H1 (cell line): Measurements from ENCODE around the gene ALDH7A1. TPM values are rescaled to one million over a fixed set of nuclear protein-coding genes. Genes with fewer than 3 reads are reported as not detected.

ENCODE experiments used
- CTCF ChIA-PET: fragments of 300-600 bp; sonication (Branson Sonifier 250); formaldehyde crosslinking; loops from one replicate; lab custom pipeline; 2021; ENCODE audit not compliant: partially characterized antibody; lab: Charles Lee
- POLR2A ChIA-PET: fragments of 300-600 bp; sonication (Branson Sonifier 250); formaldehyde crosslinking; loops from one replicate; lab custom pipeline; 2021; ENCODE audit warnings: inconsistent platforms; ENCODE audit not compliant: partially characterized antibody; lab: Charles Lee
- DNase-seq, 2 experiments: peaks; one replicate each; pipeline versions ENCODE4 v3.0.0 to v3.0.0-alpha.2; 2010 to 2022; ENCODE audit warnings: low spot score in 2 of 2, low read depth in 1 of 2, mixed read lengths in 1 of 2
- FAIRE-seq: peaks from 2 replicates; lab custom pipeline; 2011; peaks lifted over from hg19 to GRCh38; lab: Jason Lieb, UNC
- H2AFZ ChIP-seq: 2 replicates; pipeline ENCODE4 v1.8.1; 2012; ENCODE audit warnings: low read length, inconsistent platforms
- H2AK5ac ChIP-seq: 2 replicates; pipeline ENCODE4 v1.6.1; 2013; ENCODE audit warnings: low read depth, low read length
- H2BK120ac ChIP-seq: replicated peaks from 2 replicates; pipeline ENCODE3; 2013; ENCODE audit warnings: low read depth, low read length, inconsistent platforms
- H2BK12ac ChIP-seq: 2 replicates; pipeline ENCODE4 v1.6.1; 2013; ENCODE audit warnings: low read depth, low read length
- H2BK15ac ChIP-seq: 2 replicates; pipeline ENCODE4 v1.6.1; 2013; ENCODE audit warnings: low read length
- H2BK20ac ChIP-seq: 2 replicates; pipeline ENCODE4 v1.6.1; 2013; ENCODE audit warnings: low read length
- H2BK5ac ChIP-seq: 2 replicates; pipeline ENCODE4 v1.6.1; 2013; ENCODE audit warnings: low read depth, low read length
- H3K14ac ChIP-seq: 2 replicates; pipeline ENCODE4 v1.6.1; 2013; ENCODE audit warnings: inconsistent platforms; ENCODE audit not compliant: insufficient read length
- H3K18ac ChIP-seq: 2 replicates; pipeline ENCODE4 v1.6.1; 2013; ENCODE audit warnings: low read length; ENCODE audit errors: extremely low read depth
- H3K23ac ChIP-seq: 2 replicates; pipeline ENCODE4 v1.6.1; 2013; ENCODE audit warnings: inconsistent platforms; ENCODE audit not compliant: insufficient read length
- H3K23me2 ChIP-seq: 2 replicates; pipeline ENCODE4 v1.6.1; 2013; ENCODE audit warnings: low read depth, low read length
- H3K27ac ChIP-seq: 2 replicates; pipeline ENCODE4 v1.6.1; 2011; ENCODE audit warnings: low read depth, low read length, inconsistent platforms
- H3K27me3 ChIP-seq, 4 experiments: replicated peaks in 1 of 4; 1 replicate in 1 of 4; 2 replicates in 3 of 4; pipeline versions ENCODE4 v1.6.1 to v1.8.1; 2011 to 2013; ENCODE audit warnings: low read length in 3 of 4, mild to moderate bottlenecking in 3 of 4, inconsistent platforms in 2 of 4, mixed read lengths in 2 of 4, moderate library complexity in 1 of 4; ENCODE audit not compliant: control insufficient read depth in 3 of 4, insufficient read depth in 3 of 4; ENCODE audit errors: extremely low read depth in 1 of 4
- H3K36me3 ChIP-seq, 4 experiments: 2 replicates each; pipeline versions ENCODE4 v1.6.1 to v1.8.1; 2011 to 2013; ENCODE audit warnings: mild to moderate bottlenecking in 4 of 4, low read length in 3 of 4, moderate library complexity in 2 of 4, control low read depth in 1 of 4, inconsistent platforms in 1 of 4; ENCODE audit not compliant: insufficient read depth in 4 of 4, control insufficient read depth in 2 of 4
- H3K4ac ChIP-seq: replicated peaks from 2 replicates; pipeline ENCODE3; 2013; ENCODE audit warnings: low read length, low read depth, mixed read lengths, inconsistent platforms; ENCODE audit not compliant: insufficient read length
- H3K4me1 ChIP-seq, 4 experiments: replicated peaks in 1 of 4; 1 replicate in 1 of 4; 2 replicates in 3 of 4; pipeline versions ENCODE4 v1.6.1 to v1.8.1; 2011 to 2013; ENCODE audit warnings: low read length in 3 of 4, inconsistent platforms in 2 of 4, mixed read lengths in 1 of 4; ENCODE audit not compliant: insufficient read depth in 4 of 4, control insufficient read depth in 3 of 4
- H3K4me2 ChIP-seq, 2 experiments: 2 replicates each; pipeline versions ENCODE4 v1.6.1 to v1.8.1; 2011 to 2013; ENCODE audit warnings: low read depth in 2 of 2, low read length in 2 of 2, control low read depth in 1 of 2, inconsistent platforms in 1 of 2, mild to moderate bottlenecking in 1 of 2; ENCODE audit not compliant: insufficient read depth in 1 of 2
- H3K4me3 ChIP-seq, 4 experiments: fragments of 200-600, 300-600 bp in 1 of 4; sonication (generic), shearing (Covaris generic), sonication (Bioruptor Twin) in 1 of 4; 2 replicates each; pipeline versions ENCODE4 v1.5.1 to v1.8.1; 2011 to 2016; ENCODE audit warnings: low read length in 4 of 4, low read depth in 3 of 4, control low read depth in 2 of 4, inconsistent platforms in 2 of 4, mild to moderate bottlenecking in 2 of 4, mixed read lengths in 1 of 4, moderate library complexity in 1 of 4; ENCODE audit not compliant: insufficient read depth in 2 of 4; ENCODE audit errors: extremely low read depth in 1 of 4
- H3K56ac ChIP-seq: replicated peaks from 2 replicates; pipeline ENCODE3; 2013; ENCODE audit warnings: low read depth, mild to moderate bottlenecking, mixed read lengths, low read length, inconsistent platforms; ENCODE audit not compliant: insufficient read length
- H3K79me1 ChIP-seq: 2 replicates; pipeline ENCODE4 v1.6.1; 2013; ENCODE audit warnings: low read depth, low read length, control low read depth
- H3K79me2 ChIP-seq, 2 experiments: 2 replicates each; pipeline versions ENCODE4 v1.6.1 to v1.8.1; 2012 to 2013; ENCODE audit warnings: low read length in 2 of 2, mild to moderate bottlenecking in 2 of 2, inconsistent platforms in 1 of 2; ENCODE audit not compliant: insufficient read depth in 2 of 2, control insufficient read depth in 1 of 2
- H3K9ac ChIP-seq, 4 experiments: replicated peaks in 1 of 4; 1 replicate in 1 of 4; 2 replicates in 3 of 4; pipeline versions ENCODE4 v1.6.1 to v1.8.1; 2011 to 2013; ENCODE audit warnings: low read depth in 3 of 4, low read length in 3 of 4, control low read depth in 2 of 4, mild to moderate bottlenecking in 2 of 4, moderate library complexity in 2 of 4, inconsistent platforms in 1 of 4; ENCODE audit errors: extremely low read depth in 1 of 4
- H3K9me3 ChIP-seq, 2 experiments: 2 replicates each; pipeline versions ENCODE4 v1.6.1 to v1.8.1; 2012 to 2013; ENCODE audit warnings: mild to moderate bottlenecking in 2 of 2, moderate library complexity in 2 of 2, control low read depth in 1 of 2, inconsistent platforms in 1 of 2, low read depth in 1 of 2, low read length in 1 of 2, mixed read lengths in 1 of 2; ENCODE audit not compliant: insufficient read depth in 2 of 2
- H4K20me1 ChIP-seq, 2 experiments: replicated peaks in 1 of 2; 2 replicates each; pipeline versions ENCODE3 to v1.8.1; 2011 to 2013; ENCODE audit warnings: inconsistent platforms in 2 of 2, low read length in 2 of 2, mild to moderate bottlenecking in 1 of 2; ENCODE audit not compliant: insufficient read depth in 2 of 2, control insufficient read depth in 1 of 2
- H4K5ac ChIP-seq: 2 replicates; pipeline ENCODE4 v1.6.1; 2013; ENCODE audit warnings: low read length, low read depth, mixed read lengths, inconsistent platforms; ENCODE audit not compliant: insufficient read length
- H4K8ac ChIP-seq: 2 replicates; pipeline ENCODE4 v1.8.0; 2013; ENCODE audit warnings: mild to moderate bottlenecking, moderate library complexity, low read length, inconsistent platforms; ENCODE audit not compliant: insufficient read depth; ENCODE audit errors: extremely low read depth
- H4K91ac ChIP-seq: replicated peaks from 2 replicates; pipeline ENCODE3; 2013; ENCODE audit warnings: low read length, mixed read lengths, inconsistent platforms; ENCODE audit not compliant: insufficient read length
- BACH1 ChIP-seq: IDR thresholded peaks from 2 replicates; pipeline ENCODE4 v1.6.1; 2012; ENCODE audit warnings: low read length, improper control_type of control experiment
- BRCA1 ChIP-seq: IDR thresholded peaks from 2 replicates; pipeline ENCODE4 v1.6.1; 2012; ENCODE audit warnings: low read depth, low read length, improper control_type of control experiment
- CEBPB ChIP-seq: IDR thresholded peaks from 2 replicates; pipeline ENCODE4 v1.6.1; 2012; ENCODE audit warnings: low read depth, low read length
- POLR2A ChIP-seq, 2 experiments: IDR thresholded peaks; 1 replicate in 1 of 2; 2 replicates in 1 of 2; pipeline ENCODE4 v1.6.1; 2011; ENCODE audit warnings: low read depth in 2 of 2, low read length in 2 of 2, mild to moderate bottlenecking in 2 of 2; ENCODE audit errors: control extremely low read depth in 1 of 2
- SIRT6 ChIP-seq: IDR thresholded peaks from one replicate; pipeline ENCODE4 v1.7.1; 2012; ENCODE audit warnings: low read length, inconsistent platforms
- WGBS, 2 experiments: shearing (Covaris generic) in 1 of 2; methylation state at CpG; one replicate each; pipeline versions ENCODE4 v1.1.6 to v1.1.7; 2013 to 2015; ENCODE audit warnings: low lambda C conversion rate in 2 of 2, mixed read lengths in 2 of 2, inconsistent platforms in 1 of 2, low coverage in 1 of 2, missing lambda C conversion rate in 1 of 2; ENCODE audit not compliant: insufficient replicate concordance in 2 of 2, insufficient coverage in 1 of 2, insufficient read length in 1 of 2; ENCODE audit errors: extremely low coverage in 1 of 2, missing lambda C conversion rate in 1 of 2; 5-methylcytosine and 5-hydroxymethylcytosine counted together
- polyA plus RNA-seq, 7 experiments: library from polyadenylated mRNA; depleted of rRNA in 3 of 7; stranded (reverse) in 5 of 7; unstranded in 2 of 7; fragments of >200 nt in 5 of 7; fragments of 200-250 nt in 2 of 7; gene quantifications; 1 replicate in 5 of 7; 2 replicates in 1 of 7; 4 replicates in 1 of 7; pipeline versions ENCODE4 v1.2.1 to v1.2.3, GENCODE V29; 2011 to 2013; ENCODE audit warnings: missing spikeins in 2 of 7, mixed read lengths in 2 of 7
- total RNA-seq: library from RNA; stranded (reverse); fragmentation: NEBNext Ultra II Directional; extraction: Animal tissue kit (Norgen Biotek cat#: 25700); gene quantifications from 2 replicates; pipeline ENCODE4 v1.2.1, GENCODE V29; 2021

ALDH7A1 gene
- total and polyA plus RNA-seq, 2 of the 8 experiments (the other 6 are each of a cell fraction or from before 2014, with no cell fraction given), result 99.6 to 225 TPM

- Histone ChIP-seq H4K20me1 (no peaks in the 10 kb centered on the region), H3K79me2 (no peaks in the 10 kb centered on the region), H3K27ac (no peak overlapping the region), H3K4me2 (no peak overlapping the region), H3K9ac (no peak overlapping the region), H3K18ac (no peak overlapping the region), H2BK15ac (no peak overlapping the region), H3K4me3 (no peak overlapping the region), H4K91ac (no peak overlapping the region), H3K56ac (no peak overlapping the region), H2BK12ac (no peak overlapping the region), H4K8ac (no peak overlapping the region), H3K79me1 (no peaks in the 10 kb centered on the region), H2AK5ac (no peak overlapping the region), H2BK120ac (no peak overlapping the region), H3K4me1 (no peaks in the 10 kb centered on the region; a peak in 1 of 7 replicates), H2BK20ac (no peak overlapping the region), H3K23me2 (no peaks in the 10 kb centered on the region), H2BK5ac (no peak overlapping the region), H4K5ac (no peak overlapping the region), H3K23ac (no peak overlapping the region), H3K36me3 (no peaks in the 10 kb centered on the region), H3K4ac (no peak overlapping the region), H3K14ac (no peak overlapping the region), H2AFZ (no peak overlapping the region), H3K9me3 (no peaks in the 10 kb centered on the region), H3K27me3 (no peaks in the 10 kb centered on the region)
- TF ChIP-seq BACH1 (no peak), BRCA1 (no peak), POLR2A (IDR thresholded peaks at IDR 0.05; ENCODE audit: control extremely low read depth in 1 of 2, low read depth in 2 of 2, low read length in 2 of 2) (no peak), SIRT6 (no peak), CEBPB (no peak)
- ChIA-PET CTCF (interaction anchor here (1.3 kb wide), 1 partner anchor 169 kb away, joined by 3 read pairs; no protein-coding TSS in a partner anchor), POLR2A (no interaction called here)
- WGBS, 2 experiments, result 93% methylated on average over 4 of the region's 4 CpGs; no CpG with 5 or more reads in 1 of the 2 experiments
- DNase-seq (no peak), FAIRE-seq (no peak)
These were observed 88.9 kb downstream of the ALDH7A1 start for GRCh38 chr5:126506079-126506478.
